ENCODE data around the gene GIT1. TPM values are rescaled to one million over a fixed set of nuclear protein-coding genes. Genes with fewer than 3 reads are reported as not detected.

The GIT1 gene
- total and polyA plus RNA-seq, 2 of the 13 experiments (the other 11 are each of a cell fraction or from before 2014, with no cell fraction given) = 14.2 to 30.8 TPM

GRCh38 chr17:29555840-29556239 lies 33.6 kb downstream of the GIT1 start (continued):
- no peak for TF ChIP-seq NFAT5 (CRISPR knock-in tag; IDR thresholded peaks at IDR 0.05)
- no peak for TF ChIP-seq BRF2 (CRISPR knock-in tag; IDR thresholded peaks at IDR 0.05)
- no peak for TF ChIP-seq NFYC (CRISPR knock-in tag; IDR thresholded peaks at IDR 0.05)
- no peak for TF ChIP-seq PBX3 (CRISPR knock-in tag; IDR thresholded peaks at IDR 0.05; ENCODE audit: borderline replicate concordance)
- TF ChIP-seq AKNA (CRISPR knock-in tag; IDR thresholded peaks at IDR 0.05; ENCODE audit: borderline replicate concordance) = no peak
- no peak for TF ChIP-seq KDM5A (IDR thresholded peaks at IDR 0.05; ENCODE audit: borderline replicate concordance, low read length)
- no peak for TF ChIP-seq LCORL (IDR thresholded peaks at IDR 0.05)
- 0 out of 2 replicates have a peak, but pooled peaks have one; percentile 35 for TF ChIP-seq LCORL (CRISPR knock-in tag; IDR thresholded peaks at IDR 0.05)
- TF ChIP-seq SP5 (CRISPR knock-in tag; IDR thresholded peaks at IDR 0.05; ENCODE audit: borderline replicate concordance, low read depth) = no peak
- no peak for TF ChIP-seq ATF6 (CRISPR knock-in tag; conservative IDR thresholded peaks at IDR 0.05)
- TF ChIP-seq NFKBIZ (CRISPR knock-in tag; IDR thresholded peaks at IDR 0.05) = no peak
- no peak for TF ChIP-seq ZNF674 (CRISPR knock-in tag; IDR thresholded peaks at IDR 0.05; ENCODE audit: low read depth)
